Peyer's patch (tissue), 4 donors: ENCODE measurements around the gene CD28.

Experiments used
- POLR2A ChIP-seq, 2 donors: fragments of 450-650 bp; IDR thresholded peaks; one replicate each; pipeline ENCODE4 v1.5.1; 2017; ENCODE audit warnings: antibody characterized with exemption in 2 of 2, mild to moderate bottlenecking in 2 of 2, moderate library complexity in 2 of 2
- TF ChIP-seq, protein P1 (sequence below), 6 experiments: fragments of 450-650 bp in 4 of 6; fragments of 200-600 bp in 2 of 6; sonication (generic) in 1 of 6; IDR thresholded peaks; one replicate each; pipeline ENCODE4 v1.5.1; 2017 to 2019; ENCODE audit warnings: antibody characterized with exemption in 6 of 6, mild to moderate bottlenecking in 3 of 6, moderate library complexity in 1 of 6

DNA sequence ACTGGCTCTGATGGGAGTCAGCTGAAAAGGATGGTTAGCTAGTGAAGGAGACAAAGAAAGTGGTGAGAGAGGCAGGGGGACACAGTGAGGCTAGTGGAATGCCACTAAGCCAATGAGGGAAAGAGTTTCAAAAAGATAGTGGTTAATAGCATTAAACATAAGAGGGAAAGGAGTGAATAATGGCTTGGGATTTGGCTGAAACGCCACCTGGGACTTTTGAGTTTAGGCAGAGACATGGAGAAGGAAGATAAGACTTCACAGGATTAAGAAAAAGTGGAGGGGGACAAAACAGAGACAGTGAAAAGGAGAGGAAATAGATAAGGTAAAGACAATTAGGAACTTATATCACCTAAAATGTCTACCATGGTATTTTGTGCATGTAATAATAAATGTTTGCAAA lies 6.9 kb downstream of the CD28 start:
- TF ChIP-seq, protein P1, sequence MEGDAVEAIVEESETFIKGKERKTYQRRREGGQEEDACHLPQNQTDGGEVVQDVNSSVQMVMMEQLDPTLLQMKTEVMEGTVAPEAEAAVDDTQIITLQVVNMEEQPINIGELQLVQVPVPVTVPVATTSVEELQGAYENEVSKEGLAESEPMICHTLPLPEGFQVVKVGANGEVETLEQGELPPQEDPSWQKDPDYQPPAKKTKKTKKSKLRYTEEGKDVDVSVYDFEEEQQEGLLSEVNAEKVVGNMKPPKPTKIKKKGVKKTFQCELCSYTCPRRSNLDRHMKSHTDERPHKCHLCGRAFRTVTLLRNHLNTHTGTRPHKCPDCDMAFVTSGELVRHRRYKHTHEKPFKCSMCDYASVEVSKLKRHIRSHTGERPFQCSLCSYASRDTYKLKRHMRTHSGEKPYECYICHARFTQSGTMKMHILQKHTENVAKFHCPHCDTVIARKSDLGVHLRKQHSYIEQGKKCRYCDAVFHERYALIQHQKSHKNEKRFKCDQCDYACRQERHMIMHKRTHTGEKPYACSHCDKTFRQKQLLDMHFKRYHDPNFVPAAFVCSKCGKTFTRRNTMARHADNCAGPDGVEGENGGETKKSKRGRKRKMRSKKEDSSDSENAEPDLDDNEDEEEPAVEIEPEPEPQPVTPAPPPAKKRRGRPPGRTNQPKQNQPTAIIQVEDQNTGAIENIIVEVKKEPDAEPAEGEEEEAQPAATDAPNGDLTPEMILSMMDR (IDR thresholded peaks at IDR 0.05) = no peak
- TF ChIP-seq POLR2A (IDR thresholded peaks at IDR 0.05) = no peak
